Measurements from ENCODE around the gene RNF223. TPM values are rescaled to one million over a fixed set of nuclear protein-coding genes. Genes with fewer than 3 reads are reported as not detected.

RNF223 gene
- total and polyA plus RNA-seq, 4 donors, result 0.14 TPM; not detected in 3

- Histone ChIP-seq H3K4me3 (ENCODE audit: low read depth in 1 of 3, low read length in 3 of 3) (peak overlapping the region in 2 of 3 donors; percentile 44), H3K4me1 (ENCODE audit: control insufficient read depth in 4 of 4, insufficient read depth in 4 of 4, low read length in 3 of 4) (peaks cover 0 to 9% (median 6%) of the 10 kb centered on the region in 4 donors), H3K9me3 (ENCODE audit: control insufficient read depth in 4 of 4, low read length in 3 of 4) (no peaks in the 10 kb centered on the region), H3K27ac (ENCODE audit: low read depth in 1 of 2, low read length in 2 of 2) (no peak overlapping the region), H3K36me3 (ENCODE audit: control insufficient read depth in 4 of 4, insufficient read depth in 3 of 4, low read depth in 1 of 4, low read length in 3 of 4) (no peaks in the 10 kb centered on the region), H3K9ac (ENCODE audit: low read depth in 1 of 2, low read length in 2 of 2) (no peak overlapping the region), H3K27me3 (ENCODE audit: control insufficient read depth in 4 of 4, insufficient read depth in 4 of 4, low read length in 3 of 4) (peaks cover 0 to 5% (median 0%) of the 10 kb centered on the region in 4 donors)
- peak; percentile 91 for DNase-seq (ENCODE audit: low spot score)
- 7% methylated on average over 75 of the region's 75 CpGs for WGBS
- no peak for TF ChIP-seq FOXA2 (IDR thresholded peaks at IDR 0.05)
- TF ChIP-seq HNF4A (conservative IDR thresholded peaks at IDR 0.05), result no peak
- no peak for TF ChIP-seq JUND (IDR thresholded peaks at IDR 0.05)
- no peak for TF ChIP-seq FOXA1 (IDR thresholded peaks at IDR 0.05)
- TF ChIP-seq TAF1 (conservative IDR thresholded peaks at IDR 0.05), result no peak
- TF ChIP-seq, protein P1, sequence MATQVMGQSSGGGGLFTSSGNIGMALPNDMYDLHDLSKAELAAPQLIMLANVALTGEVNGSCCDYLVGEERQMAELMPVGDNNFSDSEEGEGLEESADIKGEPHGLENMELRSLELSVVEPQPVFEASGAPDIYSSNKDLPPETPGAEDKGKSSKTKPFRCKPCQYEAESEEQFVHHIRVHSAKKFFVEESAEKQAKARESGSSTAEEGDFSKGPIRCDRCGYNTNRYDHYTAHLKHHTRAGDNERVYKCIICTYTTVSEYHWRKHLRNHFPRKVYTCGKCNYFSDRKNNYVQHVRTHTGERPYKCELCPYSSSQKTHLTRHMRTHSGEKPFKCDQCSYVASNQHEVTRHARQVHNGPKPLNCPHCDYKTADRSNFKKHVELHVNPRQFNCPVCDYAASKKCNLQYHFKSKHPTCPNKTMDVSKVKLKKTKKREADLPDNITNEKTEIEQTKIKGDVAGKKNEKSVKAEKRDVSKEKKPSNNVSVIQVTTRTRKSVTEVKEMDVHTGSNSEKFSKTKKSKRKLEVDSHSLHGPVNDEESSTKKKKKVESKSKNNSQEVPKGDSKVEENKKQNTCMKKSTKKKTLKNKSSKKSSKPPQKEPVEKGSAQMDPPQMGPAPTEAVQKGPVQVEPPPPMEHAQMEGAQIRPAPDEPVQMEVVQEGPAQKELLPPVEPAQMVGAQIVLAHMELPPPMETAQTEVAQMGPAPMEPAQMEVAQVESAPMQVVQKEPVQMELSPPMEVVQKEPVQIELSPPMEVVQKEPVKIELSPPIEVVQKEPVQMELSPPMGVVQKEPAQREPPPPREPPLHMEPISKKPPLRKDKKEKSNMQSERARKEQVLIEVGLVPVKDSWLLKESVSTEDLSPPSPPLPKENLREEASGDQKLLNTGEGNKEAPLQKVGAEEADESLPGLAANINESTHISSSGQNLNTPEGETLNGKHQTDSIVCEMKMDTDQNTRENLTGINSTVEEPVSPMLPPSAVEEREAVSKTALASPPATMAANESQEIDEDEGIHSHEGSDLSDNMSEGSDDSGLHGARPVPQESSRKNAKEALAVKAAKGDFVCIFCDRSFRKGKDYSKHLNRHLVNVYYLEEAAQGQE (IDR thresholded peaks at IDR 0.05), result no peak
- TF ChIP-seq RAD21 (IDR thresholded peaks at IDR 0.05), result no peak
- TF ChIP-seq HNF4G (IDR thresholded peaks at IDR 0.05), result no peak
- no peak for TF ChIP-seq GABPA (IDR thresholded peaks at IDR 0.05 in 1 of 2, conservative IDR thresholded peaks at IDR 0.05 in 1 of 2)
- TF ChIP-seq, protein P2, sequence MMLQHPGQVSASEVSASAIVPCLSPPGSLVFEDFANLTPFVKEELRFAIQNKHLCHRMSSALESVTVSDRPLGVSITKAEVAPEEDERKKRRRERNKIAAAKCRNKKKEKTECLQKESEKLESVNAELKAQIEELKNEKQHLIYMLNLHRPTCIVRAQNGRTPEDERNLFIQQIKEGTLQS (IDR thresholded peaks at IDR 0.05), result no peak
- no peak for TF ChIP-seq CTCF (IDR thresholded peaks at IDR 0.05; ENCODE audit: low read depth, low read length, missing input control)
- TF ChIP-seq EGR1 (IDR thresholded peaks at IDR 0.05; ENCODE audit: low read depth in 2 of 2), result no peak
Measured at GRCh38 chr1:1069056-1069710, 4.9 kb downstream of the RNF223 start.

- Histone ChIP-seq H3K9ac (ENCODE audit: low read depth in 1 of 2, low read length in 2 of 2) (no peak overlapping the region), H3K27ac (ENCODE audit: low read depth in 1 of 2, low read length in 2 of 2) (no peak overlapping the region), H3K9me3 (ENCODE audit: control insufficient read depth in 4 of 4, low read length in 3 of 4) (no peaks in the 10 kb centered on the region), H3K27me3 (ENCODE audit: control insufficient read depth in 4 of 4, insufficient read depth in 4 of 4, low read length in 3 of 4) (peaks cover 0 to 5% (median 0%) of the 10 kb centered on the region in 4 donors), H3K36me3 (ENCODE audit: control insufficient read depth in 4 of 4, insufficient read depth in 3 of 4, low read depth in 1 of 4, low read length in 3 of 4) (no peaks in the 10 kb centered on the region), H3K4me1 (ENCODE audit: control insufficient read depth in 4 of 4, insufficient read depth in 4 of 4, low read length in 3 of 4) (peaks cover 0 to 10% (median 6%) of the 10 kb centered on the region in 4 donors), H3K4me3 (ENCODE audit: low read depth in 1 of 3, low read length in 3 of 3) (peak overlapping the region in 1 of 3 donors; percentile 44)
- DNase-seq (ENCODE audit: low spot score), result no peak
- WGBS, result 4% methylated on average over 55 of the region's 55 CpGs
- TF ChIP-seq JUND (IDR thresholded peaks at IDR 0.05), result no peak
- TF ChIP-seq GABPA (IDR thresholded peaks at IDR 0.05 in 1 of 2, conservative IDR thresholded peaks at IDR 0.05 in 1 of 2), result no peak
- no peak for TF ChIP-seq HNF4G (IDR thresholded peaks at IDR 0.05)
- TF ChIP-seq NR2F2 (IDR thresholded peaks at IDR 0.05), result no peak
- TF ChIP-seq RXRA (IDR thresholded peaks at IDR 0.05), result no peak
- no peak for TF ChIP-seq SP1 (IDR thresholded peaks at IDR 0.05)
- TF ChIP-seq FOXA1 (IDR thresholded peaks at IDR 0.05), result no peak
- TF ChIP-seq CTCF (IDR thresholded peaks at IDR 0.05; ENCODE audit: low read depth, low read length, missing input control), result no peak
- no peak for TF ChIP-seq FOXA2 (IDR thresholded peaks at IDR 0.05)
- TF ChIP-seq RAD21 (IDR thresholded peaks at IDR 0.05), result no peak
- TF ChIP-seq, protein P1 (IDR thresholded peaks at IDR 0.05), result no peak
- no peak for TF ChIP-seq EGR1 (IDR thresholded peaks at IDR 0.05; ENCODE audit: low read depth in 2 of 2)
- TF ChIP-seq ZBTB33 (IDR thresholded peaks at IDR 0.05), result no peak
Measured at GRCh38 chr1:1068517-1069055, 5.5 kb downstream of the RNF223 start.

Data from liver (tissue), 9 donors.